CMK (cell line): ENCODE results near the gene CISH.

ENCODE experiments used
- DNase-seq: peaks from one replicate; pipeline ENCODE4 v3.0.0-alpha.2; 2010; ENCODE audit warnings: low read depth

CISH gene

DNA sequence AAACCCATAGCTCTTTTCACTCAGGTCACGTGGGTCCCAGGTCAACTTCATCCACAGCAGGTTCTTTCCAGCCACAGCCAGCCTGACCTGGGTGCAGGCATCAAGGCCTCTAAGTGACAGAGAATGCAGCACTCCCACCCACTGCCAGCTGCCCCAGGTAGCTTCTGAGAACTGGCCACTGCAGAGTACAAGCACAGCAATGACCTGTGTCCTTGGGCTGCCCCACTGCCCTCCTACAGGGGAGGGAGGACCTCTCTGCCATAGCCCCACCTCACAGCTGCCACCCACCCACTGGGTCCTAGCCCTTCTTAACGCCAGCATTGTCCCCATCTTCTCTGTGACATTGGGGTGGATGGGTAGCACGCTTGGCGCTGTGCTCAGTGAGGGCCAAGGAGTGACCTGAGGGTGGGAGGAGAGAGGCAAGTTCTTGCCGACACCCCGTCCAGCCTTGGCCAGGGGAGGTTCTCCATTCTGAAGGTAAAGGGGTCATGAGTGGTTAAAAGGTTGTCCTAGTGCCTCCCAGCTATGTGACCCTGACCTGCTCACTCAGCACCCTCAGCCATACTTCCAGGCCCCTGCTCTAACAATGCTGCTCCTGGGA lies 12.4 kb downstream of the CISH start:
- DNase-seq = no peak

DNA sequence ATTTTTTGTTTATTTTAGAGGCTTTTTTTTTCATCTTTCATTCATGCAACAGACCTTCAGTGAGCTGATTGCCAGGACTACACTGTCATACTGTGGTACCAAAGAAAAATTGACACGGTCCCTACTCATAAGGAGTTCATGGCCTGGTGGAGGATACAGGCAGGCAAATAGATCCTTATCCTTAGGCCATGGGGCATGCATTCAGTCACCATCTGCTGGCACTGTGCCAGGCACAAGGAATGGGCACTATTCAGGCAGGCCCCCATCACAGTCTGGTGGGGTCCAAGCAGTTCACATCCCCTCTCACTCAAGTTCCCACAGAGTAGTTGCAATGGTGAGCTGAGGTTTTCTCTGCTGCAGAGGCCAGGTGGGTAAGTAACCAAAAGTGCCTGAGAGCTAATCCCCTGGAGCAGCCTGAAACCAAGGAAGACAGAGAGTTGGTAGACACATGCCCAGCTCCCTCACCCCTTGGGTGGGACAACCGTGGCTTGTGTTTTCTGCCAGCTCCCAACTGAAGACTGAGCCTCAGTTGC lies 17.3 kb downstream of the CISH start:
- no peak for DNase-seq

DNA sequence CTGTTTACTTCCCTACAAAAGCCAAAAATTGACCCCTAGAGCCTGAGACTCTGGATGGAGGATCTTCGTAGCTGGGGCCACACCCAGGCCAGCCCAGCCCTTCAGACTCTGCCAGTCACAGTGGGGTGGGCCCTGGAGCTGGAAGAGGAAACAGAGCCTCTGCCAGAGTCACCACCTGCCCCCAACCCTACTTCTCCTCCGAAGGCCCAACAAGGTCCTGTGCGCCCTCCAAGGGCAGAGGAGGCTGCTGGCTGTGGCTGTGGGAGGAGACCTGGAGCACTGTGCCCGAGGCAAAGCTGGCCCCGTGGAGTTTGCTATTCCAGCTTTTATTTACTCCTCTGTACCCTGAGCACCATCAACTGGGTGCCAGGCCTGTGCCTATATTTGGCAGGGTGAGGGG lies 19.0 kb downstream of the CISH start:
- DNase-seq = no peak

DNA sequence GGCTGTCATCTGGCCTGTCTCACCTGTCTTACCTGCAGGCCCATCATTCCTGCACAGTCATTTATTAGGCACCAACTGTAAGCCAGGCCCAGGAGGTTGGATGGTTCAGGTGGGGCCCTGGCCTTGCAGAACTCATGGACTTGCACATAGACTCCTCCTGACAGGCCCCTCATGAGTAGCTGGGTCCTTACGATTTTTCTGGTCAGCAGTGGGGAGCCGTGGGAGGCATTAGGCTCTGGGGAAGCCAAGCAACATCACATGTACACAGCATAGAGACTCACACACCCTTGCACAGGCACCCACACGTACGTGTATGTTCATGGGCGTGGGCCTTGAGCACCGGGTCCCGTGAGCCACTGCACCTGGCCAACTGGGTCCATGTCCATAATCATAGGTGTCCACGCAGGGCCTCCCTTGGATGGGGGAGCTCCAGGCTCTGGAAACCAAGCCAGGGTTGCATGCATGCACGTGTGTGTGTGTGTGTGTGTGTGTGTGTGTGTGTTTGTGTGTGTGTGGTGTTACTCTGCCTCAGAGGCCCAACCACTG lies 20.3 kb downstream of the CISH start:
- DNase-seq = no peak

DNA sequence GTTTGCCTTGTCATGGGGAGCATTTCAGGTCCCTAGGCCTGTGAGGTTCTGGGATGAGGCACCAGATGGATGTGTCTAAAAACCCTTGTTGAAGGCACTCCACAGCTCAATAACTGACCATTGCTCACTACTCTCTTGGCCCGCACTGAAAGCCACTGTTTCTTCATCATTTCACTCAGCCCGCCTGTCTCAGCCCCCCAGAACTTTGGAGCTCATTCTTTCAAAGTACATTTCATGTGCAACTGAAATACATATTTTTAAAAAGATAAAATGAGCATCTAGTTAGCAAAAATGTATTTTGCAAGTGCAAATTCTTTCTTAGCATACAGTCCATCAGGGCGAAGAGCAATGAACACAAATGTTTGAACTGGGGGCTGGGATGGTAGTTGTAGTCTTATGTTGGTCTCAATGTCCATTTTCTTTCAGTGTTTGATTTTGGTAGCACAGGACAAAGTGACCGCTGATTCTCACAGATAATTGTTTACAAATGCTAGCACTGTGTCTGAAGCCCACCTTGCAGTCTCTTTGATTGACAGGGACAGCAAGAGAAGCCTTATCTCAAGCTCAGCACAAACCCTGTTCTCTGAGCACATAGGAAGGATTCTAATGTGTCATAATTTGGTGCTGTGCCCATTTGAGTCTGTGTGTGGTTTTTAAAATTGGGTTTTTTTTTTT lies 22.7 kb downstream of the CISH start:
- no peak for DNase-seq

DNA sequence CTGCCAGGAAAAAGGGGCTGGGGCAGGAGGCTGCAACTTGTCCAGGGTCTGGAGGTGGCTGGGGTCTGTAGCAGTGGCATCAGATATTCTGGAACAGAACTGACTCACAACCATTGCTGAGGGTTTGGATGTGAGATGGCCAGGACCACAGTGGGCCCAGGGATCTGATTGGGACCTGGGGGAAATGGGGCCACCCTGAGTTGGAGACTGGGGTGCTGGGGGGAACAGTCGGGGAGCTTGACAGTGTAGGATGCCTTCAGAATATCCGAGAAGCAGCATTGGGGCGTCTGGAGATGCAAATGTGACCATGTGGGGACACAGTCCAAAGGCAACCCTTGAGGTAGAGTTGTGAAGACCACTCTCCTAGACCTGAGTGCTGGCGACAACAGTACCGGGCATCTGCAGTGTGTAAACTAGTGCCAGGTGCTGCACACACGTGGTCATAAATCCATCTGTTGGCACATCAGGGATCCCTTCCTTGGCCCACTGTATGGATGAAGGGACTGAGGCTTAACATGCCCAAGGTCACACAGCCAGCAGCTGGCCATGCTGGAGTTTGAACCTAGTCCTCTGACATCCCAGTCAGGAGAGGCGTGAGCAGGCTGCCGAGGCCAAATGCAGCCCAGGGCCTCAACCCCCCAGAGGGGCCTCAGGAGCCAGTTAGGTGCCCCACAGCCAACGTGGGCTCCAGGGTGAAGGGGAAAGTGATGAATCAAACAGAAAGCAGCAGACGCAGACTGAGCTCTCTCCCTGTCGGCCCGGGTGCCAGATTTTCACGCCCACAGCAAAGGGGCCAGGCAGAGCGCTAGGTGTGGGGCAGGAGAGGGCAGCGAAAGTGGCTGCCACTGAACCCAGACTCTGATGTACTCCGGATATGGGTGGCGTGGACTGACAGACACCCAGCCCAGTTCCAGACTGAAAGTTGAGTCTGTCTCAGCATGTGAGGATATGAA lies 23.5 kb downstream of the CISH start:
- no peak for DNase-seq

DNA sequence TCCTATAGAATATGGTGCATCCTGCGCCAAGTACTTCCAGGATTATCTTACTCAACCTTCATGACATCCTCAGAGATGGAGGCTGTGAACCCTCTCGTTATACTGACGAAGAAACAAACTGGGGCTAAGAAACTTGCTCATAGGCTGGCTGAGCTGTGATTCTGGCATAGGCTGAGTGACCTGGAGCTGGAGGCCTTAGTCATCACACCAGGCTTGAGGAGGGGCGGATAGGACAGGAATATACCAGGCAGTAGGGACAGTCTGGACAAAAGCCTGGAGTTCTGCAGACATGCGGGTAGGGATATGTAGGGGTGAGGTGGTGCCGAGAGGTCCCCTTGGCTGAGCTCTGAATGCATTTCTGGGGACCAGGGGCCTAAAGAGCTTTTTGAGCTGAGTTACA lies 24.2 kb downstream of the CISH start:
- DNase-seq = no peak

DNA sequence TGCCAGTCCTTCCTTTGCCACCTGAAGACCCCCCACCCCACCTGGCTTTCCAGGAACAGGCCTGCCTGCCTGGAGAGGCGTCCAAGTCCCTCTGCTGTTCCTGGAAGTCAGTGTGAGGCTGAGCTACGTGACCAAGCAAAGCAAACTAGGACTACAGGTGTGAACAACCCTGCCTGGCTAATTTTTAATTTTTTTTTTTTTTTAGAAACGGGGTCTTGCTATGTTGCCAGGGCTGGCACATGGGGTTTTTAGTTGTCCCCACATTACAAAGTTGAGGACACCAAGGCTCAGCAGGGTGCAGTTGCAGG lies 24.9 kb downstream of the CISH start:
- DNase-seq = no peak

DNA sequence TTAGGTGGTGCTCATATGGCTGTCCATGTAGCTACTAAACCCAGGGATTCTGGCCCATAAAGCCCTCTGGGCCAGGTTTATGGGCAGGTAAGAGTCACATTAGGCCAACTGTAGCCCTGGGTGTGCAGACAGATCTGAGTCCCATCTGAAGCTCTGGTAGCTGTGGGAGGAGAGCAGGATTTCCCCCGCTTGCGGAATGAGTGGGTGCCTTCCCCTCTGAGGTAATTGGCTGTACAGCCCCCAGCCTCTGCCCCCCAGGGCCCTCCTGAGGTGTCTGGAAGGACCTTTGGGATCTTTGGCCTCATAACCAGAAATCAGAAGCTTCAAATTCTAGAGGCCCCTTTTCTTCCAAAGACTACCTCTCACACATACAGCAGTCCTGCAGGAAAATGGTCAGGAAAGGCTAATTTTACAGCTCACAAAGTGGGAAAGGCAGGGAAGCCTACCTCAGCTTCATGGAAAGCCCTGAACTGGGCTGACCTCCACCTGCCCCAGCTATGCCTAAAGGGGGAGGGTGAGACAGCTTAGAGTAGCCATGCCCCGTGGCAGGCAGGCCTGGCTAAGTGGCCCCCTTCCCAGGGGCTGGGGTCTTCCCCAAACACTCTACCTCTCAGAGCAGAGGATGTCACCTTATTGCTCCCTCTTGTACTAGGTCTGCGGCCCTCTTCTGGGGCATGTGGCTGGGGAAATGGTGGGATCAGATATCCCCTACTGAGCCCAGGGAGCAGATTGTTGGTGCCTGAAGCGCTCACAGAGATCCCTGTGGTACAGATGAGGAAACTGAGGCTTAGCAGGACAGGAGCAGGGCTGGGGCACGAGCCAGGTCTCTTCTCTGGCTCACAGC lies 25.4 kb downstream of the CISH start:
- no peak for DNase-seq

DNA sequence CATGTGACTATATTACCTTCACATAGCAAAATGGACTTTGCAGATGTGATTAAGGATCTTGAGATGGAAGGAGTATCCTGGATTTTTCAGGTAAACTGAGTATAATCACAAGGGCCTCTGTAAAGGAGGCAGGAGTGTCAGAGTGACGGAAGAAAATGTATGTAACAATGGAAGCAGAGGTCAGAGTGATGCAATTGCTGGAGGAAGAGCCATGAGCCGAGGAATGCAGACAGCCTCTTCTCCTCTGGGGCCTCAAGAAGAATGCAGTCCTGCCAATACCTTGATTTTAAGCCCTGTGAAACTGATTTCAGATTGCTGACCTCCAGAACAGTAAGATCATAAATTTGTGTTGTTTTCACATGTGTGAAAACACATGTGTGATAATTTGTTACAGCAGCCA lies 27.2 kb downstream of the CISH start:
- DNase-seq = no peak

DNA sequence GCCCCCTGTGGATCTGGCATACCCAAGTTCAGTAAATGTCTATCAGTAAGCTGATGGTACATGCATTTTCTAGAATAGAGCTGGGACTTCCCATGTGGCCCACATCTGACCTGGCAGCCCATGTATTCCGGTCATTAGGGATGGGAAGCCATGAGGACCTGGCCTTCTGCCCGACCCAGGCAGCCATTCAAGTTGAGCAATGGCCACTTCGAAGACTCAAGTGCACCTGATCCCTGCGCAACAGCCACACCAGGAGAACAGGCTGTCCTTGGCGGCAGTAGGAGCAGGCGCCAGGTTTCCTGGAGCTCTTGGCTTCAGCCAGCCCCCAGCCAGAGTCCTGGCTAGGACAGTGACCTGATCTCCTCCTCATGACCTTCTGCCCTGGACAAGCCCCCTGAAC lies 27.7 kb downstream of the CISH start:
- no peak for DNase-seq

DNA sequence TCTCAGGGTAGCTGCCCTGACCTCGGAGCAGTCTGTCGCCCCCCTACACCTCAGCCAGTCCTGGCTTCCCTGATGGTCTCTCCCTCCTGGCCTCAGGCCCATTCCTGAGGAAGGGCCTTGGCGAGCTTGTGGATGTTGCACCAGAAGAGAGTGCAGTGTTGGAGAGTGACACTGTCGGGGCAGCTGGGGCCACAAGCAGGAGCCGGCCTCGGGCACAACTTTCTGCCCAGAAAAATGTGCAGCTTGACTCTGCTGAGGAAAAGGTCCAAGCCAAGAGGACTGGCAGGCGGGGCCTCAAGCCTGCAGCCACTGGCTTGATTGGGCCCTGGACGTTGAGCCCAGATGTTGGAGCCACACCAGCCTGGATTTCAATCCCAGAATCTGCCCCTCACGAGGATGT lies 29.5 kb downstream of the CISH start:
- no peak for DNase-seq

DNA sequence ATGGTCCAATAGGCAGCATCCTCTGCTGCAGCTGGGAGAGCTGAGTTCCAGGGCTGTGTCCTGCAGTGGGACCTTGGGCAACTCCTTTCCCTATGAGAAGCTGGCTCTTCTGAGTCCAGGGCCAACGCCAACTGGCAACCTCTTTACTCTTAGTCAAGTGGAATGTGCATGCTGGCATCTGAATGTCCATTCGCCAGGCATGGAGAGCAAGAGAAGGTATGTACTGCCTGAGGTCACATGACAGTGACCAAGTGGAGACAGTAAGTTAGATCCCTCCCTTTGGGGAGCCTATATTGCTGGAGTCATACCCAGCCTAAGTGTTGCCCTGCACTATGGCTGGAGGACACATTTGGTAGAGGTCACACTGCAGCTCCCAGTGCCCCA lies 30.1 kb downstream of the CISH start:
- no peak for DNase-seq

DNA sequence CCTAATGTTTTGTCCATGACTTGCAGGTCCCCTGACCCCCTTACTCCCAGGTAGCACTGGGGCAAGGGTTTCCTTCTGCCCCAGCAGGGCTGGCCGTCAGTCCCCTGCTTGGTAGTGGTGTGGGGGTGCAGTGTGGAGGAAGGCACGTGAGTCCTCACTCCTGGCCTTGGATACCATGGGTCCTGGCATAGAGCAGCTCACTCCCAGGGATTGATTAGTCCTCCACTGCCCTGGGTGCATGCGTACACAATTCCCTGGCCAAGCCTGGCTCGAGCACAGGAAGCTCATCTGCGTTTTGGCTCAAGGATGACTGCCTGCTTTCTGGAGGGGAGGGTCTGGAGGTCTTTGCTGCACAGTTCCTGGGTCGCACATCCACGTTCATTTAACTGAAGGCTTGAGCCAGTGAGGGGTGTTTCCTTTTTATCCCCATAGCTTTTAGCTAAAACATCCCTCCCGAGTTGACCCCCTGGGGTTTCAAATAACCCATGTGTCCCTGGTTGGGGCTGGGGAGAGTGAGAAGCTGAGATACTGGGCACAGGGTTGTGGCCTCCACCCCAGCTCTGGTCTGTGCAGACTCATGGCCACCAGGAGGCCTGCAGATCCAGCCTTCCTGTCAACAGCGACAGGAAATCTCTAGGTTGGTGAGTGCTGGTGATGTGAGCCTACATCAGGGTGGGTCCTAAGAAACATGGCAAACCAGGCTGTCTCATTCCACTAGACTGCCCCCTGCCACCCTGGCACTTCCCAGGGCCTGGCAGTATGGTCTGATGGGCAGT lies 30.7 kb downstream of the CISH start:
- DNase-seq = no peak

DNA sequence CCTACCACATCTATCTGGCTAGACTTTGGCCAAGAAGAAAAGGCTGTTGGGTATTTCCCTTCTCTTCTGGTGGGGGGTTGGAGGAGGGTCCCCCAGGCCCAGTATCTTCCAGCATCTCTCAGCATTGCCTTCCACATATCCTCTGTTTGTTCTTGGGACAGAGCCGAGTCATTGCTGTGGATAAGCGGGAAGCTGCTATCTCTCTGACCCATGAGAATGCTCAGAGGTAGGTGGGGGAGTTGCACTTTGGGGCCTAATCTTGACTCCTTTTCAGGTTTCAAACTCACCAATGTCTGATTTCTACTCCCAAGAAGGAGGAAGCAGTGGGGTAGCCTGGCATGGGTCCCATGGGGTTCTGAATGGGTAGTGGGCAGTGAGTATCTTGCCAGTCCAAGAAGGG lies 34.2 kb downstream of the CISH start:
- no peak for DNase-seq

DNA sequence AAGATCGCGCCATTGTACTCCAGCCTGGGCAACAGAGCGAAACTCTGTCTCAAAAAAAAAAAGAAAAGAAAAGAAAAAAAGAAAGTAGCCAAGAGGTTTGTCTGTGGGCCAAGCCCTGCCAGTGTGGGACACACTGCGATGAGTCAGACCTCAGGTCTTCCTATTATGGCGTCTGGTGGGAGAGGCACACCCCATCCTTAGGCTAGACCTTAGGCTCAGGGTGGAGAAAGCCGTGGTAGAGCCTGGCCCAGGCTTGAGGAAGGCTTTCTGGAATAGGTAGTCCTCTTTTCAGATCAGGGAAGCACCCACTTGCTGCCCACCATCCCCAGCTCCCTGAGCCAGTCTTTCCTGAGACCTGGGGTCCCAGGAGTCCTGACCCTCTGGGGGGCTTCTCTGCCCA lies 36.2 kb downstream of the CISH start:
- DNase-seq = no peak

DNA sequence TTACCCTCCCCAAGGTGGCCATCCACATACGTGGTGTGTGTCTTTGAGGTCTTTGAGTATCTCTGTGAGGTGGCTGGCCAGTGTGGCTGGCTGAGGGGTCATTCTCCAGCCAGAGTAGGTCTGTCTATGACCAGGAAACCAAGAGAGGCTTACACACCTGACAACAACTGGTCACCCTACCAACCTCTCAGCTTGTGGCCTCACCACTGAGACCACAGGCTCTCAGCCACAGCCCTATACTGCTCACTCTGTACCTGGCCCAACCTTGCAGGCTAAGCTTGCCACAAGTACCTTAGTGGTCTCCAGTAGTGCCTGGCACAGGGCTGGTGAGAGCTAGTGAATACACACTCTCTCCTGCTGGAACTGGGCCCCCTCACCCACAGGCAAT lies 37.1 kb downstream of the CISH start:
- no peak for DNase-seq

DNA sequence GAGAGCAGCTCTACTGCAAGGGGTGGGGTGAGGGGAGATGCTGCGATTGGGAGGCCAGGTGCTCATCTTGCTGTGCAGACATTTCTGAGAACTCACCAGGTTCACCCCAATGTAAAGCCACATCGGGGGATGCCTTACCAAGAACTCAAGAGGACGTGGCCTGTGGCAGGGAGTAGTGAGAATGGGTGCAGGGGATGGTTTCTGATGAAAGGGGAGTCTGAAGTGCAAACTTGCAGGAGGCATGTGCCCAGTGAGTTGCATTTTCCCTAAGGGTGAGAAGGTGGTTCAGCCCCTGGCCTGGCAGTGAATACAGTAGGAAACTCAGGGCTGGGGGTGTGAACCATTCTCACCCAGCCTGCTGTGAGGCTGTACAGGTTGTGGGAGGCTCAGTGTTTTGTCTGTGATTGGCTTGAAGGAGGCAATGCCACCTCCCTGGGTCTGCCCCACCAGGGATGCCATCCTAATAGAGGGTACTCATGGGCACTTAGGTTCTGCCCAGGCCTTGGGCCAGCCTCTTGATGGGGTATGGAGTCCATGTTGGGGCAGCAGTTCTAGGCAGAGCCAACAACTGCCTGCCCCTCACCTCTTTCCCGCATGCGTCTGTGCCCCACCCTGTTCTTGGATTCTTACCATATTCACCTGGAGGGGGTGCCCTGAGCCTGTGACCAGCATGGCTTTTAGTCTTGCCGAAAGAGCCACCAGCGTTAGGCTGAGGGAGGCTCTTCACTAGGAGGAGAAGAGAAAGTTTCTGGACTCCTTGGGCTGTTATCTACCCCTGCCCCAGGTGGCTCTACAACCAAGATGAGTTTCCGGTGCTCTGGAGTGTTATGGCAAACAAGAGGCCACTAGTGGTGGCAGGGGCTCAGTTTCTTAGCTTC lies 37.8 kb downstream of the CISH start:
- no peak for DNase-seq

DNA sequence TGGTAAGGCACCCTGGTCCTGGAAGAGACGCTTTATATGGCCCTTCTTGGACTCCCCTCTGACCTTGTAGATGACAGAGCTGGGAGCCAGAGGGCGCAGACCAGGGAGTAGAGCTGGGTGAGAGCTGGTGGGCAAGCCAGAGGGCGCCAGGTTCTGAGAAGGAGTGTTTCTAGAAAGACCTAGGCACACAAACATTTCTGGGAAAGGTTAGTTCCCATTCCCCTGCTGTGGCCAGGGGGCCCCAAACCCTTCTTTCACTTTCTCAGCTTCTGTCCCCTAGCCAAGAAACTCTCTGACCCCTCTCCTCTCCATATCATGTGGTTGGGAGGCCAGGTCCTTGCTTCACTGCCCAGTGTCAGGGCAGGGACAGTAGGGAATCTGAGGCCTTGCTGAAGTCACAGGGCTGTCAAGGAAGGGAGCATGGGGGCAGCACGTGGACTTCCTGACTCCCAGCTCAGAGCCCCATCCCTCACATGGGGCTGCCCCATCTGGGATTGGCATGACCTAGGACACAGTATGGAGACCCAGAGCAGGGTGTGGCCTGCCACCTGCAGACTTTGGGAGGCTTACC lies 38.7 kb downstream of the CISH start:
- no peak for DNase-seq

DNA sequence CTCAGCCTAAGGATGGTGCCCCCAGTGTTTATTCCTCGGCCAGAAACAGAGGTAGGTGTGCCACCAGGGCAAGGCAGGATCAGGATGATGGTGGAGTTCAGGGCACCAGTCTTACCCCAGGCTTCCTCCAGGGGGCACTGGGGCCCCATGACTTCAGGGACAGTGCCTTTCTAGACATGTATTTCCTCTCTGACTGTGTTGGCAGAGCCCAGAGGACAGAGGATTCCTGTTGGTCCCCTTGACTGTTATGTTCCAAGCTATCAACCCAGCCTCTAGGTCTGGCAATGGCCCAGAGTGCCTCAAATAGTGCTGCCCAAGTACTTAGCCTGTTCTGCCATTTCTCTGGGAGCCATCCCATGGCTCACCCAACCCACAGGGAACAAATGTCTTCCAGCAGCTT lies 39.4 kb downstream of the CISH start:
- DNase-seq = peak; percentile 63
